Naive B cell (primary cell): ENCODE data around the gene PARP12. TPM values are rescaled to one million over a fixed set of nuclear protein-coding genes. Genes with fewer than 3 reads are reported as not detected.

Source experiments
- ATAC-seq, 2 donors: fragments of 150-1000 bp; cut with Tn5 transposase; 2 replicates each; pipeline ENCODE4 v1.10.0; 2021; ENCODE audit warnings: low read depth in 2 of 2, mild to moderate bottlenecking in 2 of 2, moderate library complexity in 2 of 2
- DNase-seq: peaks from one replicate; pipeline ENCODE4 v3.0.0; 2022
- H3K27ac Mint-ChIP-seq, 6 donors: one replicate each; pipeline ENCODE4 v1.8.0; 2020 to 2022; ENCODE audit warnings: mild to moderate bottlenecking in 6 of 6, mixed read lengths in 6 of 6, moderate library complexity in 5 of 6, inconsistent platforms in 2 of 6
- H3K27me3 Mint-ChIP-seq, 3 donors: one replicate each; pipeline ENCODE4 v1.8.0; 2021 to 2022; ENCODE audit warnings: mixed read lengths in 3 of 3, mild to moderate bottlenecking in 1 of 3
- H3K36me3 Mint-ChIP-seq, 2 donors: one replicate each; pipeline ENCODE4 v1.8.0; 2020 to 2022; ENCODE audit warnings: mixed read lengths in 2 of 2, inconsistent platforms in 1 of 2, mild to moderate bottlenecking in 1 of 2
- H3K4me1 Mint-ChIP-seq, 3 donors: one replicate each; pipeline ENCODE4 v1.8.0; 2020 to 2022; ENCODE audit warnings: mixed read lengths in 3 of 3, inconsistent platforms in 1 of 3, mild to moderate bottlenecking in 1 of 3, moderate library complexity in 1 of 3
- H3K4me3 Mint-ChIP-seq, 8 donors: one replicate each; pipeline ENCODE4 v1.8.0; 2020 to 2022; ENCODE audit warnings: mild to moderate bottlenecking in 8 of 8, mixed read lengths in 8 of 8, moderate library complexity in 8 of 8, inconsistent platforms in 2 of 8
- H3K9me3 Mint-ChIP-seq, 7 donors: one replicate each; pipeline ENCODE4 v1.8.0; 2020 to 2022; ENCODE audit warnings: mixed read lengths in 7 of 7, mild to moderate bottlenecking in 5 of 7, inconsistent platforms in 2 of 7, moderate library complexity in 1 of 7
- polyA plus RNA-seq, 6 donors: library from polyadenylated mRNA; unstranded; fragments of 300-500 nt; fragmentation: Illumina TruSeq; gene quantifications; one replicate each; pipeline ENCODE4 v1.2.3, GENCODE V29; 2021; ENCODE audit warnings: low read depth in 6 of 6

Gene PARP12
- polyA plus RNA-seq, 6 donors from 2014 or later: 40.5 to 61.1 (median 47.6) TPM

GRCh38 chr7:140041659-140042385 is 20.9 kb downstream of the PARP12 start:
- no peak for ATAC-seq

GRCh38 chr7:140039896-140040295 is 22.9 kb downstream of the PARP12 start:
- peak overlapping the region in 1 of 6 donors; percentile 7 for H3K27ac Mint-ChIP-seq
- H3K4me1 Mint-ChIP-seq: peaks cover 13 to 36% (median 27%) of the 10 kb centered on the region in 3 donors
- H3K36me3 Mint-ChIP-seq: peaks cover 18 to 33% of the 10 kb centered on the region in 2 donors
- no peaks in the 10 kb centered on the region for H3K9me3 Mint-ChIP-seq
- ATAC-seq (no peak), DNase-seq (no peak)
- peak overlapping the region in 1 of 8 donors; percentile 53 for H3K4me3 Mint-ChIP-seq
- no peaks in the 10 kb centered on the region for H3K27me3 Mint-ChIP-seq

More at GRCh38 chr7:140041659-140042385, 20.9 kb downstream of the PARP12 start:
- Mint-ChIP-seq H3K27ac (no peak overlapping the region), H3K4me3 (no peak overlapping the region), H3K9me3 (no peaks in the 10 kb centered on the region), H3K27me3 (no peaks in the 10 kb centered on the region), H3K4me1 (peaks cover 5 to 29% (median 13%) of the 10 kb centered on the region in 3 donors), H3K36me3 (peaks cover 26 to 41% of the 10 kb centered on the region in 2 donors)
- DNase-seq: no peak

- Mint-ChIP-seq H3K27ac (peak overlapping the region in 1 of 6 donors; percentile 72), H3K27me3 (no peaks in the 10 kb centered on the region)
- ATAC-seq: no peak
Observed at GRCh38 chr7:140039066-140039465, 23.7 kb downstream of the PARP12 start.

GRCh38 chr7:140036224-140036962 is 26.4 kb downstream of the PARP12 start:
- DNase-seq: no peak
- ATAC-seq: peak; percentile 55 to 58
- Mint-ChIP-seq H3K36me3 (peaks cover 16 to 28% of the 10 kb centered on the region in 2 donors), H3K27me3 (no peaks in the 10 kb centered on the region), H3K9me3 (no peaks in the 10 kb centered on the region), H3K4me1 (peaks cover 19 to 37% (median 29%) of the 10 kb centered on the region in 3 donors), H3K4me3 (peak overlapping the region in 2 of 8 donors; percentile 12 to 29), H3K27ac (peak overlapping the region in 3 of 6 donors; percentile 38 to 59 (median 39))

More at GRCh38 chr7:140039066-140039465, 23.7 kb downstream of the PARP12 start:
- H3K4me1 Mint-ChIP-seq: peaks cover 13 to 36% (median 27%) of the 10 kb centered on the region in 3 donors
- H3K9me3 Mint-ChIP-seq: no peaks in the 10 kb centered on the region
- no peak for DNase-seq
- no peak overlapping the region for H3K4me3 Mint-ChIP-seq
- peaks cover 12 to 33% of the 10 kb centered on the region in 2 donors for H3K36me3 Mint-ChIP-seq

GRCh38 chr7:140035400-140036223 is 27.1 kb downstream of the PARP12 start:
- Mint-ChIP-seq H3K27me3 (no peaks in the 10 kb centered on the region), H3K4me1 (peaks cover 17 to 34% (median 29%) of the 10 kb centered on the region in 3 donors), H3K4me3 (no peak overlapping the region), H3K9me3 (no peaks in the 10 kb centered on the region), H3K36me3 (peaks cover 14 to 25% of the 10 kb centered on the region in 2 donors), H3K27ac (peak overlapping the region in 1 of 6 donors; percentile 34)
- ATAC-seq (no peak), DNase-seq (no peak)

GRCh38 chr7:140034421-140034820 is 28.3 kb downstream of the PARP12 start:
- Mint-ChIP-seq H3K4me1 (peaks cover 17 to 34% (median 29%) of the 10 kb centered on the region in 3 donors), H3K9me3 (no peaks in the 10 kb centered on the region), H3K27ac (no peak overlapping the region), H3K4me3 (no peak overlapping the region), H3K27me3 (no peaks in the 10 kb centered on the region), H3K36me3 (peaks cover 15 to 25% of the 10 kb centered on the region in 2 donors)
- DNase-seq: no peak
- ATAC-seq: no peak

GRCh38 chr7:140033779-140034363 is 28.9 kb downstream of the PARP12 start:
- DNase-seq: no peak
- Mint-ChIP-seq H3K4me1 (peaks cover 17 to 29% (median 29%) of the 10 kb centered on the region in 3 donors), H3K36me3 (peaks cover 15 to 21% of the 10 kb centered on the region in 2 donors), H3K4me3 (no peak overlapping the region), H3K27ac (peak overlapping the region in 1 of 6 donors; percentile 83), H3K27me3 (no peaks in the 10 kb centered on the region), H3K9me3 (no peaks in the 10 kb centered on the region)
- no peak for ATAC-seq

- ATAC-seq: no peak
- H3K4me1 Mint-ChIP-seq: peaks cover 17 to 29% (median 24%) of the 10 kb centered on the region in 3 donors
- no peak for DNase-seq
- H3K27ac Mint-ChIP-seq: no peak overlapping the region
- peaks cover 15 to 21% of the 10 kb centered on the region in 2 donors for H3K36me3 Mint-ChIP-seq
- no peaks in the 10 kb centered on the region for H3K27me3 Mint-ChIP-seq
- H3K9me3 Mint-ChIP-seq: no peaks in the 10 kb centered on the region
- H3K4me3 Mint-ChIP-seq: peak overlapping the region in 1 of 8 donors; percentile 44
Observed at GRCh38 chr7:140033036-140033435, 29.7 kb downstream of the PARP12 start.

- DNase-seq: no peak
- Mint-ChIP-seq H3K36me3 (peaks cover 15 to 17% of the 10 kb centered on the region in 2 donors), H3K27ac (peak overlapping the region in 2 of 6 donors; percentile 41 to 48), H3K27me3 (no peaks in the 10 kb centered on the region), H3K9me3 (no peaks in the 10 kb centered on the region), H3K4me1 (peaks cover 8 to 15% (median 14%) of the 10 kb centered on the region in 3 donors), H3K4me3 (no peak overlapping the region)
- ATAC-seq: no peak
Observed at GRCh38 chr7:140031364-140031763, 31.4 kb downstream of the PARP12 start.

- ATAC-seq: no peak
- no peak for DNase-seq
- Mint-ChIP-seq H3K9me3 (no peaks in the 10 kb centered on the region), H3K36me3 (peaks cover 15 to 32% of the 10 kb centered on the region in 2 donors), H3K27ac (peak overlapping the region in 1 of 6 donors; percentile 56), H3K4me1 (peaks cover 5 to 11% (median 6%) of the 10 kb centered on the region in 3 donors), H3K27me3 (no peaks in the 10 kb centered on the region), H3K4me3 (no peak overlapping the region)
Observed at GRCh38 chr7:140029072-140029471, 33.7 kb downstream of the PARP12 start.

GRCh38 chr7:140028311-140028710 is 34.4 kb downstream of the PARP12 start:
- Mint-ChIP-seq H3K27ac (peak overlapping the region in 1 of 6 donors; percentile 2), H3K27me3 (no peaks in the 10 kb centered on the region), H3K4me3 (no peak overlapping the region), H3K9me3 (no peaks in the 10 kb centered on the region), H3K4me1 (peaks cover 0 to 9% (median 5%) of the 10 kb centered on the region in 3 donors), H3K36me3 (peaks cover 11 to 31% of the 10 kb centered on the region in 2 donors)
- DNase-seq: no peak
- no peak for ATAC-seq

GRCh38 chr7:140027858-140028257 is 34.9 kb downstream of the PARP12 start:
- peak overlapping the region in 1 of 6 donors; percentile 2 for H3K27ac Mint-ChIP-seq
- no peaks in the 10 kb centered on the region for H3K9me3 Mint-ChIP-seq
- H3K4me3 Mint-ChIP-seq: no peak overlapping the region
- DNase-seq (no peak), ATAC-seq (no peak)
- no peaks in the 10 kb centered on the region for H3K27me3 Mint-ChIP-seq
- peaks cover 9 to 33% of the 10 kb centered on the region in 2 donors for H3K36me3 Mint-ChIP-seq
- peaks cover 0 to 7% (median 5%) of the 10 kb centered on the region in 3 donors for H3K4me1 Mint-ChIP-seq
